ENCODE results near the gene AGBL5.

- TF ChIP-seq, protein P1, sequence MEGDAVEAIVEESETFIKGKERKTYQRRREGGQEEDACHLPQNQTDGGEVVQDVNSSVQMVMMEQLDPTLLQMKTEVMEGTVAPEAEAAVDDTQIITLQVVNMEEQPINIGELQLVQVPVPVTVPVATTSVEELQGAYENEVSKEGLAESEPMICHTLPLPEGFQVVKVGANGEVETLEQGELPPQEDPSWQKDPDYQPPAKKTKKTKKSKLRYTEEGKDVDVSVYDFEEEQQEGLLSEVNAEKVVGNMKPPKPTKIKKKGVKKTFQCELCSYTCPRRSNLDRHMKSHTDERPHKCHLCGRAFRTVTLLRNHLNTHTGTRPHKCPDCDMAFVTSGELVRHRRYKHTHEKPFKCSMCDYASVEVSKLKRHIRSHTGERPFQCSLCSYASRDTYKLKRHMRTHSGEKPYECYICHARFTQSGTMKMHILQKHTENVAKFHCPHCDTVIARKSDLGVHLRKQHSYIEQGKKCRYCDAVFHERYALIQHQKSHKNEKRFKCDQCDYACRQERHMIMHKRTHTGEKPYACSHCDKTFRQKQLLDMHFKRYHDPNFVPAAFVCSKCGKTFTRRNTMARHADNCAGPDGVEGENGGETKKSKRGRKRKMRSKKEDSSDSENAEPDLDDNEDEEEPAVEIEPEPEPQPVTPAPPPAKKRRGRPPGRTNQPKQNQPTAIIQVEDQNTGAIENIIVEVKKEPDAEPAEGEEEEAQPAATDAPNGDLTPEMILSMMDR (IDR thresholded peaks at IDR 0.05; ENCODE audit: low read length) = no peak
- no peak for TF ChIP-seq EZH2 (optimal IDR thresholded peaks at IDR 0.05; ENCODE audit: low read depth, low read length)
Measured at GRCh38 chr2:27029051-27029450, 22.4 kb upstream of the AGBL5 start.

All from MM.1S (cell line).